HG02678 (cell line): ENCODE data around the gene FAM118A.
"Not testable (repeated sequence)": the region's sequence is repeated elsewhere in the genome, so short reads cannot be mapped to it uniquely, and the experiment has no call there.

ENCODE experiments used
- ATAC-seq: cut with Tn5 transposase; IDR thresholded peaks from one replicate; pipeline ENCODE4 v1.9.1; 2021; ENCODE audit warnings: mild to moderate bottlenecking, moderate library complexity; ENCODE audit not compliant: unreplicated experiment

FAM118A gene

DNA sequence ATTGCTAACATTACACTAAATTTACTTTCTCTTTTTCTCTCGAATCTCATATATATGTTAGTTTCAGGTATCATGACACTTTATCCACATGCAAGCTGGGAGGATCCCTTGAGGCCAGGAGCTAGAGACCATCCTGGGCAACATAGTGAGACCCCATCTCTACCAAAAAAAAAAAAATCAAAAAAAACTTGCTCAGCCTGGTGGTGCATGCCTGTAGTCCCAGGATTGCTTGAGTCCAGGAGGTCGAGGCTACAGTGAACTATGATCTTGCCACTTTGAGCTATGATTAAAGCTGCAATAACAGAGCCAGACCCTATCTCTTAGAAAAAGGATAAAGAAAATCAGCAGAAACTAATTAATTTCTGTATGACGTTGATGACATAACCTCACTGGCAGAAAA, 28.7 kb upstream of the FAM118A start:
- ATAC-seq: no peak

DNA sequence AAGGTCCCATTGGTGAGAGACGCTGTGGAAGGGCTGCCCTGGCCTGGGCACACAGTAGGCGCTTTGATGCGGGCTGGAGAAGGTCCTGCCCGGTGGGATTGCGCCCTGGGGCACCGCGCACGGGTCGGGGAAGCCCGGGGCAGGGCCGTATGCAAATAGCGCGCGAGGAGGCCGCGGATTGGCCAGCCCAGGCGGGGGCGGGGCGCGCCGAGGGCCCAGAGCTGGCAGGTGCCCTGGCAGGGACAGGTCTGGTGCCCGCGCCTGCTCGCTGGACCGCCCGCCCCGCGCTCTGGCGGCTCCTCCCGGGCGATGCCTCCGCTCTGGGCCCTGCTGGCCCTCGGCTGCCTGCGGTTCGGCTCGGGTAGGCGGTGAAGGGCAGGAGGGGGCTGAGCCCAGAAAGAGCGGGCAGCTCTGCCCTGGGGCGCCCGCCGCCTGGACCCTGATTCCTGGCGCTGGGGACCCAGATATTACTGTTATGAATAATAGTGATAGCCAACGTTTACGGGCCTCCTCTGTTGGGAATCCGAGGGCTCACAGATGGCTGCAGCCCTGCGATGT, 24.9 kb upstream of the FAM118A start, which contains the start of gene UPK3A:
TSS of gene UPK3A (plus strand) at position 245 of the 558 bp plus-strand sequence. CDS start at position 310, 65 bp downstream.
- no peak for ATAC-seq

DNA sequence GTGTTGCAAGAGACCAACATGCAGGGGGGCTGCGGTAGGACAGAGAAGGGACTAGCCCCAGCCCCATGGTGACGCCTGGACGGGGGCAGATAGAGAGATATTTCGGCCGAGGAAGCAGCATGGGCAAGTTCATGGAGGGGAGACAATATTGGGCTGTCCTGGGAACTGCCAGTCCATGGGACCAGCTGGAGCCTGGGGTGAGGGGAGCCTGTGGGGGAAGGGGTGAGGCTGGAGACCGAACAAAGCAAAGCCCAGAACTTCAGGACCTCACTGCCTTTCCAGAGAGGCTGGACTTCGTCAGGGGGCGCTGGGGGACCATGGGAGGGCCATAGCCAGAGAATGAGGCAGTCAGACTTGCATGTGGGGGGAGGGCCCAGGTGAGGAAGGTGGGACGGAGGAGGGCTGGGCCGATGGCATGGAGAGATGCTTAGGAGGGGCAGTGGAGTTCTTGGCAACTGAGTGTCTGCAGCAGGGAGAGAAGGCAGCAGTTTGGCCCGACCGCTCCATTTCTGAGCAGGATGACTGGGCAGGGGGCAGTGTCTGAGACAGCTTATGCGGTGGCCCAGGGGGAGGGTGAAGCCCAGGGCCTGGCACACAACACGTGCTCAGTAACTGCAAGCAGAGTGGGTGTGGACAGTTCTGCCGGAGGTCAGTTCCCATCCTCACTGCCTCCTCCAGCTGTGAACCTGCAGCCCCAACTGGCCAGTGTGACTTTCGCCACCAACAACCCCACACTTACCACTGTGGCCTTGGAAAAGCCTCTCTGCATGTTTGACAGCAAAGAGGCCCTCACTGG, 24.3 kb upstream of the FAM118A start:
- ATAC-seq: no peak

DNA sequence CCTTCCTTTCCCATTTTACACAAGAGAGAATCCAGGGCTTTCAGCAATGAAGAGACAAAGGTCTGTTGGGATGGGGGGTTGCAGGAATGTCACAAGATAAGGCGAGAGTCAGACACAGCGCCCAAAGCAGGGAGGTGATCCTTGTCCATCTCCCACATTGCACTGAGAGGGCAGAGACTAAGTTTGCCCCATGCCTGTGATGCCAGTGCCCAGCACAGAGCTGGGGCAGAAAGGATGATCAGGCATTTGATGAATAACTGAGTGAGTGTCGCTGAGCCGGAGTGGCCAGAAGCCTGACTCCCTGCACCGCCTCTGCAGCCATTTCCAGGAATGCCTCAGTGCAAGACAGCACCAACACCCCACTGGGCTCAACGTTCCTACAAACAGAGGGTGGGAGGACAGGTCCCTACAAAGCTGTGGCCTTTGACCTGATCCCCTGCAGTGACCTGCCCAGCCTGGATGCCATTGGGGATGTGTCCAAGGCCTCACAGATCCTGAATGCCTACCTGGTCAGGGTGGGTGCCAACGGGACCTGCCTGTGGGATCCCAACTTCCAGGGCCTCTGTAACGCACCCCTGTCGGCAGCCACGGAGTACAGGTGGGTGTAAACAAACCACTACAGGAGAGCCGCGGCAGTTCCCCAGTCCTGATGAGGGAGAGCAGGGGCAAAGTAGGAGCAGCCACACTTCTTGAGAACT, 22.7 kb upstream of the FAM118A start:
- ATAC-seq: no peak

DNA sequence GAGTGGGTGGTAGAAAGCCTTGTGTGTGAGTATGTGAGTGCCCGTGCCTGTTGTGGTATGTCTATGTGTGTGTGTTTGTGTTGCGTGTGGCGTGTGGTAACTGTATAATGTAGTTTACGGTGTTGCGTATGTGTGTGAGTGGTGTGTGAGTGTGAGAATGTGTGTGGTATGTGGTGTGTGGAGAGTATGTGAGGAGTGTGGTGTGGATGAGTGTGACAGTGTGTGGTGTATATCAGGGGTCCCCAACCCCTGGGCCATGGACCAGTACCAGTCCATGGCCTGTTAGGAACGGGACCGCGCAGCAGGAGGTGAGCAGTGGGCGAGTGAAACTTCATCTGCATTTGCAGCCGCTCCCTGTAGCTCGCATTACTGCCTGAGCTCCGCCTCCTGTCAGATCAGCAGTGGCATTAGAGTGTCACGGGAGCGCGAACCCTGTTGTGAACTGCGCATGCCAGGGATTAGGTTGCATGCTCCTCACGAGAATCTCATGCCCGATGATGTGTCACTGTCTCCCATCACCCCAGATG, 19.3 kb upstream of the FAM118A start:
- ATAC-seq: no peak

DNA sequence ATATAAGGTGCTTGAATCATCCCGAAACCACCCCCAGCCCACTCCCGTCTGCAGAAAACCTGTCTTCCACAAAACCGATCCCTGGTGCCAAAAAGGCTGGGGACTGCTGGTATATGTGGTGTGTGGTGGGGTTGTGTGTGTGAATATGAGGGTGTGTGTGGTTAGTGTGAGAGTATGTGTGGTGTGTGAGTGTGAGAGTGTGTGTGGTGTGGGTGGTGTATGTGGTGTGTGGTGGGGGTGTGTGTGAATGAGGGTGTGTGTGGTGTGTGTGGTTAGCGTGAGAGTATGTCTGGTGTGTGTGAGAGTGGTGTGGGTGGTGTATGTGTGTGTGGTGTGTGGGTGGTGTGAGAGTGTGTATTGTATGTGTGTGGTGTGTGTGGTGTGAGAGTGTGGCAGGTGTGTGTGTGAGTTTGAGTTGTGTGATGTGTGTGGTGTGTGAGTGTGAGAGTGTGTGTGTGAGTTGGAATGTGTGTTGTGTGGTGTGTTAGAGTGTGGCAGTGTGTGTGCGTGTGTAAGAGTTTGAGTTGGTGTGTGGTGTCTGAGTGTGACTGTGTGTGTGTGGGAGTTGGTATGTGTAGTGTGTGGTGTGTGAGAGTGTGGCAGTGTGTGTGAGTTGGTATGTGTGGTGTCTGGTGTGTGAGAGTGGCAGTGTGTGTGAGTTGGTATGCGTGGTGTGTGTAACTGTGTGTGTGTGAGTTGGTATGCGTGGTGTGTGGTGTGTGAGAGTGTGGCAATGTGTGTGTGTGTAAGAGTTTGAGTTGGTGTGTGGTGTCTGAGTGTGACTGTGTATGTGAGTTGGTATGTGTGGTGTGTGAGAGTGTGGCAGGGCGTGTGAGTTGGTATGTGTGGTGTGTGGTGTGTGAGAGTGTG, 18.4 kb upstream of the FAM118A start:
- ATAC-seq: no peak

DNA sequence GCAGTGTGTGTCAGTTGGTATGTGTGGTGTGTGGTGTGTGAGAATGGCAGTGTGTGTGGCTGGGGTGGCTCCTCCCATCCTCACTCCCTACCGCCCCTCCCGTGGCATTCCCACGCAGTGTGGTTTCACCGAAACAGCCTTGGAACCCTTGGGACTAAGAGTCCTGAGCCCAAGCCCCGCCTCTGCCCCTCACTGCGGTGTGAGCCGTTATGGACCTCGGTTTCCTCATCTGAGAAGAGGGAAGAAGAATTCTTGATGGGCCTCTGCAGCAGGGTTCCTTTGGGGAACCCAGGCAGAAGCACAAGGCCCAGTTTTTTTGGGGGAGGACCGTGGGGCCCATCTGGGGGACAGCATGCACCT, 17.8 kb upstream of the FAM118A start:
- no peak for ATAC-seq

DNA sequence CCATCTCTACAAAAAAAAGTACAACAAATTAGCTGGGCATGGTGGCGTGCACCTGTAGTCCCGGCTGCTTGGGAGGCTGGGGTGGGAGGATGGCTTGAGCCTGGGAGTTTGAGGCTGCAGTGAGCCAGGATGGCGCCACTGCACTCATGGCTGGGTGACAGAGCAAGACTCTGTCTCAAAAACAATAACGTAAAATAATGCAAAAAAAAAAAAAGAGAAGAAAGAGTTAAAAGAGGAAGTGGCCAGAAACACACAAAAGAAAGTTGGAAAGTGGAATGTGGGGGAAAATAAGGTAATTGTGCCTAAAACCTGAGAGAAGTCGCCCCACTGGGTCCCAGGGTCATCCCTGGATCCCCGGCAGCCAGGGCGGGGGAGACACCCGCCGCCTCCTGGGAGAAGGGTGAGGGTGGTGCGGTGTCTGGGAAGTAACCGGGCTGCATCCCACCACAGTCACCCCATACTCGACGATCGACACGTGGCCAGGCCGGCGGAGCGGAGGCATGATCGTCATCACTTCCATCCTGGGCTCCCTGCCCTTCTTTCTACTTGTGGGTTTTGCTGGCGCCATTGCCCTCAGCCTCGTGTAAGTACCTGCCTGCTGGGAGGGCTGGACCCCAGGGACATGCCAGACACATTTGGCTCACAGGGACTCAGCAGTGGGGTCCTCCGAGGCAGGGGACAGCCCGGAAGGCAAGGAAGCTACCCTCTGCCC, 16.8 kb upstream of the FAM118A start:
- no peak for ATAC-seq

DNA sequence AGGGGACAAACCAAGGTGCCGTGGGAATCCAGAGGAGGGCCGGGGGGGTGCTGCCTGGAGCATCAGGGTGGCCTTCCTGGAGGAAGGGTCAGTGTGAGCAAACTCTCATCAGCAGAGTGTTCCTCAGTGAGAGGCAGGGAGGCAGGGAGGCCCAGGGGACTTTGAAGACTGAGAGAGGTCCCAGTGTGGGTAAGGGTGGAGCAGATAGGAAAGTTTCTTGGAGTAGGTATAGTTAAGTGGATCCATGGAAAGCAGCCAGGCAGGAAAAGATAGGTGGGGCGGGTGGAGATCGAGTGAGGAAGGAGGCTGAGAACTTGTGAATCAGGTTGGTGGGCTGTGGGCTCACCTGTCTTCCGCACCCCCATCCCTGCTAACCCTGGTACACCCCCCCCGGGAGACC, 15.7 kb upstream of the FAM118A start:
- ATAC-seq: no peak

DNA sequence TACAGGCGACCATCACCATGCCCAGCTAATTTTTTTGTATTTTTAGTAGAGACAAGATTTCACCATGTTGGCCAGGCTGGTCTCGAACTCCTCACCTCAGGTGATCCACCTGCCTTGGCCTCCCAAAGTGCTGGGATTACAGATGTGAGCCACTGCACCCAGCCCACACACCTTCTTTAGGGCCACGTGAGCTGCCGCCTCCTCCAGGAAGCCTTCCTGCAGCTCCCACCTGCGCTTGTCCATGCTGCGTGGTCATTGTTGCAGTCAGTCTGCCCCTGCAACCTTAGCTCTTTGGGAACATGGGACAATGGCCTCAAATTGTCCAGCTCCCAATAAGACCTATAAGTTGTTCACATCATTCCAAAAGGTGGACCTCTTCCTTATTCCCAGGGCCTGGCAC, 14.7 kb upstream of the FAM118A start:
- not testable (repeated sequence) for ATAC-seq

DNA sequence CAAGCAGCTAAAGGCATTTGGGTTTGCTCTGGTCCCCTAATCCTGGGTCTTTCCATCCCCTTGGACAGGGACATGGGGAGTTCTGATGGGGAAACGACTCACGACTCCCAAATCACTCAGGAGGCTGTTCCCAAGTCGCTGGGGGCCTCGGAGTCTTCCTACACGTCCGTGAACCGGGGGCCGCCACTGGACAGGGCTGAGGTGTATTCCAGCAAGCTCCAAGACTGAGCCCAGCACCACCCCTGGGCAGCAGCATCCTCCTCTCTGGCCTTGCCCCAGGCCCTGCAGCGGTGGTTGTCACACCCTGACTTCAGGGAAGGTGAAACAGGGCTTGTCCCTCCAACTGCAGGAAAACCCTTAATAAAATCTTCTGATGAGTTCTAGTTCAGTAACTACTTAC, 14.2 kb upstream of the FAM118A start:
- ATAC-seq: no peak

DNA sequence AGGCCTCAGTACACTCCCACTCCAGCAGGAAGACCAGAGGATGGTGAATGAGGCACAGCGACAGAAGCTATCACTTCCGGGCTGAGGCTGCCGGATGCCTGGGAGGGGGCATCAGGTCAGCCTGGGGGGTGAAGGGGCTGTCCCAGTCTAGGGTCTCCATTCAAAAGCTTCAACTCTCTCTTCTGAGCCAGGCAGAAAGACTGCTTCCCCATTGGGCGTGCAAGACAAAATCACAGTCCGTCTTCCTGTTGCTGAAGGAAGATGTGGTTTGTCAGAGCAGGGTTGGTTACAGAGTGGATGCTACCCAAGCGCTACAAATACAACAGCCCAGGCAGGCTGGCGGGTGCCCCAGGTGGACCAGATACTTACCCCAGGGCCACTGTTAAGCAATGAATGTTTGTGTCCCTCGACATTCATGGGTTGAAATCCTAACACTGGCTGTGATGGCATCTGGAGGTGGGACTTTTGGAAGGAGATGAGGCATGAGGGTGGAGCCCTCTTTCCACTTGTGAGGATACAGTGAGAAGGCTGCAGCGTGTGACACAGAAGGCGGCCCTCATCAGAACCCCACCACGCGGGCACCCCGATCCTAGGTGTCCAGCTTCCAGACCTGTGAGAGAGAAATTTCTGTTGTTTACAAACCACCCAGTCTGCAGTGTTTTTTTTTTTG, 13.0 kb upstream of the FAM118A start:
- ATAC-seq: no peak

DNA sequence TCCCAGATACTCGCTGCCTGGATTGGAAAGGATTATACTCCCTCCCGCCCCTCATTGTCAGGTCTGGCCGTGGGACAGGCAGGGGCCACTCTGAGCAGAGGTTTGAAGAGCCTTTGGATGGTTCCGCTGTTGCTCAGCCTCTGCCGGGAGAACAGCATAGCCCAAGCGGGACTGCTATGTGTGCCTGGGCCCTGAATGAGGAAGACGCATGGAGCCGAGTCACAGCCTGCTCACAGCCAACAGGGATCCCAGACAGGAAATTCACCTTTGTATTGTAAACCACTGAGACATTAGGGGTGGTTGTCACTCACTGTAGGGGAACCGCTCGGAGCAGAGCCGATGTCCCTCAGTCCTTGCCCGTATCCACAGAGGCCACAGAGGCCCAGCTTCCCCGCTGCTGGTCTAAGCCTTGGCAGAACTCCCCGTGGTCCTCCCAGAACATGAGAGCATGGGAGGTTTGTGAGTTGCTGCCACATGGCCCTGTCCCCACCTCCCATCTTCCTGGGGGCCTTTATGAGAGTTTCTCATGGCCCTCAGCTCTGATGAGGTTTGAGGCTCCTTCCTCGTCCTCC, 10.7 kb upstream of the FAM118A start:
- ATAC-seq: no peak

DNA sequence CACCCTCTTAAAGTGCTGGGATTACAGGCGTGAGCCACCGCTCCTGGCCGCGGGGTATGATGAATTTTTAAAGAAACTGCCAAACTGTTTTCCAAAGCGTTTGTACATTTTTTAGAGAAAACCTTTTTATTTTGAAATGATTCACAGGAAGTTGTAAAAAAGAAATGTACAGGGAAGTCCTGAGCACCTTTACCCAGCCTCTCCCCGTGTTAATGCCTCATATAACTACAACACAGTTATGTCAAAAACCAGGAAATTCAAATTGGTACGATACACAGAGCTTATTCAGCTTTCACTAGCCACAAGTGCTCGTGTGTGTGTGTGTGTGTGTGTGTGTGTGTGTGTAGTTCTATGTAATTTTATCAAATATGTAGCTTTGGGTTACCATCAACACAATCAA, 7.0 kb upstream of the FAM118A start:
- ATAC-seq: no peak

DNA sequence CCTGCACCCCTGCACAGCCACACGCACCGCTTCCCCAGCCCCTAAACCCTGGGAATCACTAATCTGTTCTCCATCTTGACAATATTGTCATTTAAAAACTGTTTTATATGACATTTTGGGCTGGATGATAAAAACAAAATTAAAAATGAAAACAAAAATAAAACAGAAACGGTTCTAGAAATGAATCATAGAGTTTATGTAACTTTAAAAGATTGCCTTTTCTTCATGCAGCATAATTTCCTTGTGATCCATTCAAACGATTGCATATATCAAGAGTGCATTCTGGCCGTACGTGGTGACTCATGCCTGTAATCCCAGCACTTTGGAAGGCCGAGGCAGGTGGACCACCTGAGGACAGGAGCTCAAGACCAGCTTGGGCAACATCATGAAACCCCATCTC, 6.6 kb upstream of the FAM118A start:
- no peak for ATAC-seq

DNA sequence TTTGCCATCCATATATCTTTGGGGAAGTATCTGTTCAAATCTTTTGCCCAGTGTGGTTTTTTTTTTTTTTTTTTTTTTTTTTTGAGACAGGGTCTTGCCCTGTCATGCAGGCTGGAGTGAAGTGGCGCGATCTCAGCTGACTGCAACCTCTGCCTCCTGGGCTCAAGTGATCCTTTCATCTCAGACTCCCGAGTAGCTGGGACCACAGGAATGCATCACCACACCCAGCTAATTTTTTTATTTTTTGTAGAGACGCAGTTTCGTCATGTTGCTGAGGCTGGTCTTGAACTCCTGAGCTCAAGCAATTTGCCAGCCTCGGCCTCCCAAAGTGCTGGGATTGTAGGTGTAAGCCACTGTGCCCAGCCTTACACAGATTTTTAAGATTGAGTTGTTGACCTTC, 4.8 kb upstream of the FAM118A start:
- no peak for ATAC-seq

DNA sequence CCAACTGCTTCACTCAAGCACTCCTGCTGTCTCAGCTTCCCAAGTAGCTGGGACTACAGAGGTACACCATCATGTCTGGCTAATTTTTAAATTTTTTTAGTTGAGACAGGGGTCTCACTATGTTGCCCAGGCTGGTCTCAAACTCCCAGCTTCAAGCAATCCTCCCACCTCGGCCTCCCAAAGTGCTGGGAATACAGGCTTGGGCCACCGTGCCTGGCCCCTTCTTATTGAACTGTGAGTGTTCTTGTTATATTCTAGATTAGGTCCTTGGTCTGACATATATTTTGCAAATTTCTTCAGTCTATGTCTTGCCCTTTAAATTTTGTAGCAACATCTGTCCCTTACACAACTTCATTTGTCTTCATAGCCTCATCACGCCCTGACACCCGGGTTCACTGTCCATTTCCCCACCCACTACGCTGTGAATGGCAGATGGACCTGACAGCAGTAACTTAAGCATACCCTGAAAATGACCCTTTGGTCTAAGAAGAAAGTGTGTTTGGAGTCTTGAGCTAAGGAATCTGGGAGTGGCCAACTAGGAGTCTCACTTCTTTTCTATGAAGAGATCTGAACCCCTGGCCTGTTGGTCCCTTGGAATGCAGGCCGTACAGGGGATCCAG, 4.2 kb upstream of the FAM118A start:
- ATAC-seq: no peak

DNA sequence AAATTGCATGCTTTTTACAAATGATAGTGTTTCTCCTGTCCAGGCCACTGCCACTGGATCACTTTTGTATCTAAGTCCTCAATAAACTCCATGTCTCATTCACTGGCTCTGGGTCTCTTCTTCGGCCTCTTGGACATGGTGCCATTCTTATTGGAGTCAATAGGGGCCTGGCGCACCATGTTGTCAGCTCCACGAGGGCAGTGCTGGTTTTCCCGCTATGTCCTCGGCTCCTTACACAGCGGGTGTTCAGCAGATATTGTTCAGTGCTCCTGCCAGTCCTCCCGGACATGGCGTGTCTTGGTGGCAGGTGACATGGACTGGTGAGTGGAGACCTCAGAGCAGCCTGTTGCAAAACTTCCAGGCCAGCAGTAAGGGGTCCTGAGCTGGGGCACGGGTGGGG, 3.6 kb upstream of the FAM118A start:
- ATAC-seq: no peak

DNA sequence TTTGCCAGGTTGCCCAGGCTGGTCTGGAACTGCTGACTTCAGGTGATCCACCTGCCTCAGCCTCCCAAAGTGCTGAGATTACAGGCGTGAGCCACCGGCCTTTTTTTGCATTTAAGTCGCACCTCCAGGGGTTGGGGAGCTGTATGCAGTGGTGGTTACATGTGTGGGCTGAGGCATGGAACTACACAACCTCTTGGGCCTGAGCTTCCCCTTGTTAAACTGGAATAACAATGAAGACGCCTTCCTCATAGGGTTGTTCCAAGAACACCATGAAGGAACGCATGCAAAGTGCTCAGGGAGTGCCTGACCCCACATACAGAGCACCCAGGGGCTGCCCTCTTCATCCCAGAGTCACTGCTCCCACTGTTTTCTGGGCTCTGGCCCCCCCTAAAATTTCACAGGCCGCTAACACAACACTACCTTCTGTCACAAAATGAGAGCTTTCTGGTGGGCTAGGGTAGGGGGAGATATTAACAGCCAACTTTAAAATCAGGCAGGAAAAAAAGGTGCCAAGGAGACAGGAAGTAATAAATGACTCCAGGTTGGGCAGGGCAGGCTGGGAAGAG, 1.3 kb upstream of the FAM118A start:
- no peak for ATAC-seq
